H9 (cell line): ENCODE data around the gene TMTC2. TPM values are rescaled to one million over a fixed set of nuclear protein-coding genes. Genes with fewer than 3 reads are reported as not detected.

Experiments used
- DNase-seq: peaks from one replicate; pipeline ENCODE4 v3.0.0-alpha.2; 2017
- H2AFZ ChIP-seq: one replicate; pipeline ENCODE4 v1.6.1; 2013; ENCODE audit warnings: mild to moderate bottlenecking, low read length, control low read depth, moderate library complexity
- H2AK5ac ChIP-seq: 2 replicates; pipeline ENCODE4 v1.6.1; 2013; ENCODE audit warnings: low read length, control low read depth, mixed read lengths; ENCODE audit not compliant: insufficient read length
- H2BK120ac ChIP-seq: one replicate; pipeline ENCODE4 v1.6.1; 2013; ENCODE audit warnings: low read depth, mild to moderate bottlenecking, low read length, control low read depth, inconsistent platforms; ENCODE audit not compliant: poor library complexity, severe bottlenecking
- H2BK12ac ChIP-seq: 2 replicates; pipeline ENCODE4 v1.6.1; 2013; ENCODE audit warnings: low read length, control low read depth, mixed read lengths, low read depth; ENCODE audit not compliant: insufficient read length
- H2BK15ac ChIP-seq: 2 replicates; pipeline ENCODE4 v1.6.1; 2013; ENCODE audit warnings: low read depth, low read length, control low read depth
- H2BK20ac ChIP-seq: one replicate; pipeline ENCODE4 v1.6.1; 2013; ENCODE audit warnings: low read depth, mild to moderate bottlenecking, low read length, control low read depth, inconsistent platforms; ENCODE audit not compliant: poor library complexity, severe bottlenecking
- H2BK5ac ChIP-seq: 2 replicates; pipeline ENCODE4 v1.6.1; 2013; ENCODE audit warnings: low read length, control low read depth, mixed read lengths; ENCODE audit not compliant: insufficient read length
- H3K14ac ChIP-seq: 2 replicates; pipeline ENCODE4 v1.6.1; 2013; ENCODE audit warnings: low read length, control low read depth; ENCODE audit not compliant: insufficient read depth
- H3K18ac ChIP-seq: 2 replicates; pipeline ENCODE4 v1.6.1; 2013; ENCODE audit warnings: low read depth, mild to moderate bottlenecking, mixed read lengths, low read length, control low read depth; ENCODE audit not compliant: insufficient read length
- H3K23ac ChIP-seq: 2 replicates; pipeline ENCODE4 v1.6.1; 2013; ENCODE audit warnings: low read length, control low read depth, mixed read lengths, low read depth; ENCODE audit not compliant: insufficient read length
- H3K23me2 ChIP-seq: 2 replicates; pipeline ENCODE4 v1.6.1; 2013; ENCODE audit warnings: low read depth, mild to moderate bottlenecking, mixed read lengths, low read length, control low read depth; ENCODE audit not compliant: insufficient read length, poor library complexity, severe bottlenecking
- H3K27ac ChIP-seq: 2 replicates; pipeline ENCODE4 v1.5.1; 2013; ENCODE audit warnings: low read length, control low read depth, mixed read lengths, low read depth; ENCODE audit not compliant: insufficient read length
- H3K27me3 ChIP-seq: 2 replicates; pipeline ENCODE4 v1.6.1; 2013; ENCODE audit warnings: low read length, control low read depth, inconsistent platforms; ENCODE audit not compliant: insufficient read depth
- H3K4ac ChIP-seq: 2 replicates; pipeline ENCODE4 v1.6.1; 2013; ENCODE audit warnings: low read depth, mild to moderate bottlenecking, control low read depth, inconsistent platforms, low read length, moderate library complexity
- H3K4me1 ChIP-seq: 2 replicates; pipeline ENCODE4 v1.6.1; 2013; ENCODE audit warnings: low read length, control low read depth, inconsistent platforms; ENCODE audit not compliant: insufficient read depth
- H3K4me2 ChIP-seq: 2 replicates; pipeline ENCODE4 v1.6.1; 2013; ENCODE audit warnings: low read length, control low read depth, mixed read lengths; ENCODE audit not compliant: insufficient read length, insufficient read depth
- H3K56ac ChIP-seq: 2 replicates; pipeline ENCODE4 v1.6.1; 2013; ENCODE audit warnings: low read depth, mild to moderate bottlenecking, mixed read lengths, low read length, control low read depth; ENCODE audit not compliant: insufficient read length
- H3K79me1 ChIP-seq: 2 replicates; pipeline ENCODE4 v1.6.1; 2013; ENCODE audit warnings: low read depth, mild to moderate bottlenecking, moderate library complexity, low read length, control low read depth, inconsistent platforms; ENCODE audit not compliant: insufficient read depth, poor library complexity, severe bottlenecking
- H3K79me2 ChIP-seq: 2 replicates; pipeline ENCODE4 v1.6.1; 2013; ENCODE audit warnings: low read length, control low read depth, inconsistent platforms; ENCODE audit not compliant: insufficient read depth
- H3K9ac ChIP-seq: 2 replicates; pipeline ENCODE4 v1.6.1; 2013; ENCODE audit warnings: low read length, control low read depth, mixed read lengths; ENCODE audit not compliant: insufficient read length; ENCODE audit errors: extremely low read depth
- H3K9me3 ChIP-seq: one replicate; pipeline ENCODE4 v1.6.1; 2013; ENCODE audit warnings: low read depth, low read length, inconsistent platforms; ENCODE audit not compliant: control insufficient read depth
- H3T11ph ChIP-seq: one replicate; pipeline ENCODE4 v1.6.1; 2013; ENCODE audit warnings: mild to moderate bottlenecking, low read length, control low read depth, inconsistent platforms
- H4K20me1 ChIP-seq: one replicate; pipeline ENCODE4 v1.6.1; 2013; ENCODE audit not compliant: control insufficient read depth, insufficient read length, insufficient read depth
- H4K5ac ChIP-seq: 2 replicates; pipeline ENCODE4 v1.6.1; 2013; ENCODE audit warnings: low read depth, mild to moderate bottlenecking, mixed read lengths, low read length, control low read depth; ENCODE audit not compliant: insufficient read length
- H4K8ac ChIP-seq: replicated peaks from 2 replicates; pipeline ENCODE4 v1.6.1; 2013; ENCODE audit warnings: low read length, control low read depth, mixed read lengths, low read depth; ENCODE audit not compliant: insufficient read length
- H4K91ac ChIP-seq: 2 replicates; pipeline ENCODE4 v1.6.1; 2013; ENCODE audit warnings: low read depth, mild to moderate bottlenecking, moderate library complexity, mixed read lengths, low read length, control low read depth; ENCODE audit not compliant: insufficient read length
- H3K27ac Mint-ChIP-seq, 3 experiments: 2 replicates in 2 of 3; 3 replicates in 1 of 3; pipeline ENCODE4 v1.8.0; 2020 to 2021; ENCODE audit warnings: mixed read lengths in 3 of 3, mild to moderate bottlenecking in 1 of 3, moderate library complexity in 1 of 3
- H3K27me3 Mint-ChIP-seq: 2 replicates; pipeline ENCODE4 v1.8.0; 2021; ENCODE audit warnings: low read depth, mild to moderate bottlenecking, moderate library complexity, mixed read lengths
- H3K36me3 Mint-ChIP-seq, 3 experiments: 2 replicates in 2 of 3; 3 replicates in 1 of 3; pipeline ENCODE4 v1.8.0; 2020 to 2021; ENCODE audit warnings: low read depth in 3 of 3, mixed read lengths in 3 of 3; ENCODE audit not compliant: insufficient read depth in 1 of 3
- H3K4me1 Mint-ChIP-seq, 2 experiments: 2 replicates each; pipeline ENCODE4 v1.8.0; 2020; ENCODE audit warnings: mixed read lengths in 2 of 2
- H3K4me3 Mint-ChIP-seq, 2 experiments: 2 replicates in 1 of 2; 3 replicates in 1 of 2; pipeline ENCODE4 v1.8.0; 2020 to 2021; ENCODE audit warnings: mild to moderate bottlenecking in 2 of 2, mixed read lengths in 2 of 2, moderate library complexity in 1 of 2
- H3K9me3 Mint-ChIP-seq, 2 experiments: 2 replicates in 1 of 2; 3 replicates in 1 of 2; pipeline ENCODE4 v1.8.0; 2020; ENCODE audit warnings: mild to moderate bottlenecking in 2 of 2, mixed read lengths in 2 of 2, moderate library complexity in 1 of 2
- WGBS: extraction: QIAGEN DNeasy Blood & Tissue Kit; methylation state at CpG from one replicate; pipeline ENCODE4 v1.1.7; 2013; ENCODE audit warnings: missing lambda C conversion rate, low lambda C conversion rate, mixed read lengths; ENCODE audit not compliant: insufficient read length; ENCODE audit errors: extremely low coverage; 5-methylcytosine and 5-hydroxymethylcytosine counted together
- total RNA-seq: library from RNA; stranded (reverse); gene quantifications from 2 replicates; pipeline ENCODE4 v1.2.1, GENCODE V29; 2021
- TF ChIP-seq, protein P1 (sequence below): fragments of 200-600 bp; sonication (generic); conservative IDR thresholded peaks from 3 replicates; pipeline ENCODE4 v1.8.0; 2021; ENCODE audit warnings: antibody characterized with exemption, mild to moderate bottlenecking

The TMTC2 gene
- total RNA-seq, 1 experiment from 2014 or later, result 3.1 TPM

DNA sequence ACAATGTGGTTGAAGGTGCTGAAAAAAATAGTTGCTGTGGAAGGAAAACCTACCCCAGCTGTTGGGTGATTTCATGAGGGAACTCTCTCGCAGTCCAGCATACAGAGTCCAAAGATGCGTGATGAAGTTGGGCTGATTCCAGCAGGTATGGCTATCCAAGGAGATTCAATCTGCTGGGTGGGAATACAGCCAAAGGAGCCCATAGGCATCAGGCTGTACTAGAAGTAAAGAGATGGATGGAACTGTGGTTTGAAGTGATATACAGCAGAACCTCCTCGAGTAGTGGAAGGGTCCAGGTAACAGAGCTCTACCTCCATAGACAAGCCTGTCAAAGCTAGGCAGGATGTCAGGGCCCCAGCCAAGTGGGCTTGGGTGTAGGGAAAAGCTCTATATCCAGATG, 11.5 kb upstream of the TMTC2 start:
- Histone ChIP-seq H3K9ac (no peak overlapping the region), H2BK20ac (no peak overlapping the region), H3K4ac (no peak overlapping the region), H2BK15ac (no peak overlapping the region), H2AK5ac (no peak overlapping the region), H4K8ac (no peak overlapping the region), H2BK5ac (no peak overlapping the region), H3K27ac (no peak overlapping the region), H4K5ac (no peak overlapping the region), H4K91ac (no peak overlapping the region), H3K79me2 (no peaks in the 10 kb centered on the region), H3K56ac (no peak overlapping the region), H3K9me3 (no peaks in the 10 kb centered on the region), H2BK12ac (no peak overlapping the region), H3K4me2 (no peak overlapping the region), H3T11ph (no peak overlapping the region), H3K14ac (no peak overlapping the region), H4K20me1 (no peaks in the 10 kb centered on the region), H3K18ac (no peak overlapping the region), H3K23ac (no peak overlapping the region), H2AFZ (no peak overlapping the region), H3K23me2 (no peaks in the 10 kb centered on the region), H3K4me1 (no peaks in the 10 kb centered on the region), H3K27me3 (no peaks in the 10 kb centered on the region), H3K79me1 (no peaks in the 10 kb centered on the region), H2BK120ac (no peak overlapping the region)
- WGBS, result no CpG with 5 or more reads among the region's 3 CpGs
- Mint-ChIP-seq H3K27me3 (no peaks in the 10 kb centered on the region), H3K27ac (no peak overlapping the region), H3K4me3 (no peak overlapping the region), H3K9me3 (no peaks in the 10 kb centered on the region), H3K36me3 (no peaks in the 10 kb centered on the region), H3K4me1 (no peaks in the 10 kb centered on the region; a peak in 1 of 4 replicates)
- TF ChIP-seq, protein P1, sequence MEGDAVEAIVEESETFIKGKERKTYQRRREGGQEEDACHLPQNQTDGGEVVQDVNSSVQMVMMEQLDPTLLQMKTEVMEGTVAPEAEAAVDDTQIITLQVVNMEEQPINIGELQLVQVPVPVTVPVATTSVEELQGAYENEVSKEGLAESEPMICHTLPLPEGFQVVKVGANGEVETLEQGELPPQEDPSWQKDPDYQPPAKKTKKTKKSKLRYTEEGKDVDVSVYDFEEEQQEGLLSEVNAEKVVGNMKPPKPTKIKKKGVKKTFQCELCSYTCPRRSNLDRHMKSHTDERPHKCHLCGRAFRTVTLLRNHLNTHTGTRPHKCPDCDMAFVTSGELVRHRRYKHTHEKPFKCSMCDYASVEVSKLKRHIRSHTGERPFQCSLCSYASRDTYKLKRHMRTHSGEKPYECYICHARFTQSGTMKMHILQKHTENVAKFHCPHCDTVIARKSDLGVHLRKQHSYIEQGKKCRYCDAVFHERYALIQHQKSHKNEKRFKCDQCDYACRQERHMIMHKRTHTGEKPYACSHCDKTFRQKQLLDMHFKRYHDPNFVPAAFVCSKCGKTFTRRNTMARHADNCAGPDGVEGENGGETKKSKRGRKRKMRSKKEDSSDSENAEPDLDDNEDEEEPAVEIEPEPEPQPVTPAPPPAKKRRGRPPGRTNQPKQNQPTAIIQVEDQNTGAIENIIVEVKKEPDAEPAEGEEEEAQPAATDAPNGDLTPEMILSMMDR, result no peak
- DNase-seq, result no peak
